GM19455 (cell line): Measurements from ENCODE around the gene AFMID.
"Not testable (repeated sequence)": the region's sequence is repeated elsewhere in the genome, so short reads cannot be mapped to it uniquely, and the experiment has no call there.

Experiments used
- ATAC-seq: cut with Tn5 transposase; IDR thresholded peaks from one replicate; pipeline ENCODE4 v1.9.1; 2021; ENCODE audit not compliant: unreplicated experiment

Gene AFMID

DNA sequence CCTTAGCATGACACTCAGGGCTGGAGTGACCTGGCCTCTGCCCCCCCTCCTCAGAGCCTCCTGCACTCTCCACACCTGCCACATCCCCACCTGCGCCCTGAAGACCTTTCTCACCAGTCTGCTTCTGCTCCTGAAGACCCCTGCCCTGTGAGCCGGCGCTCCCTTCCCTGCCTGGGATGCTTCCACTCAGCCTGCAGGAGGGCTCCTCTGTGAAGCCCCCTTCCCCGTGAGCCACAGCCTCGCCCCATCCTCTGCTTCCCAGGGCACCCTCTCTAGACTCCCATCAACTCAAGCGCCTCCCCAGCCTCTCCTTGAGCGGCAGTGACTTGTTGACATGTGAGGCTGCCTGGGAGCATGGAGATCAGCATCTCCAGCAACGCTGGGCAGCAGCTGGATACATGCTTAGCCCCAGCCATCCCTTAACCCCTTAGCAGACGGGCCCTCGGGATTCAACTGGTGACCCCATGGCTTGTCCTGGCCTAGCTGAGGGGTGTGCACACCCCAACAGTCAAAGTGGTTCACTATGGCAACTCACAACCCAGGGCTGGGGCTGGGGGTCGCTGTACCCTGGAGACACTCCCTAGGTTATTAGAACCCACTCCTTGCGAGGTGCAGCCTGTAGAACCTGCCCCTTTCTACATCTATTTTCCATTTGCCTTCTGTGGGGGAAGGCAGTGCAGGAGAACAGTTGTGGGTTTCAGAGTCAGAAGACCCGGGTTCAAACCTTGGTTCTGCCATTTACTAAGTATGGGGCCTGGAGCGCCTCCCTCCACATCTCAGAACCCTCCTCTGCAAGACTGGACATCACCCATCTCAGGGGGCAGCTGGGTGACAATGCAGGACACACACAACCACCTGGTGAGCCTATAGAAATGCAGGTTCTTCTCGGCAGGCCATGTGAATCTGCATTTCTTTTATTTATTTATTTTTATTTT lies 65.8 kb downstream of the AFMID start:
- no peak for ATAC-seq

GRCh38 chr17:78253636-78253945 lies 66.4 kb downstream of the AFMID start:
- not testable (repeated sequence) for ATAC-seq

- peak; percentile 52 for ATAC-seq
Measured at GRCh38 chr17:78253946-78254672, 66.9 kb downstream of the AFMID start.

GRCh38 chr17:78255029-78255656 lies 68.0 kb downstream of the AFMID start:
- no peak for ATAC-seq

- no peak for ATAC-seq
Measured at GRCh38 chr17:78255953-78256706, 69.0 kb downstream of the AFMID start.

GRCh38 chr17:78256707-78257591 lies 69.8 kb downstream of the AFMID start:
- ATAC-seq: no peak
